CD4-positive, alpha-beta T cell treated with Interleukin-6 for 4 hours (primary cell): ENCODE results near the gene AKR1C1.
"Not testable (repeated sequence)": the region's sequence is repeated elsewhere in the genome, so short reads cannot be mapped to it uniquely, and the experiment has no call there.

Experiments
- DNase-seq: peaks from one replicate; pipeline ENCODE4 v3.0.0-alpha.2; 2020; ENCODE audit warnings: mixed read lengths

Gene AKR1C1

GRCh38 chr10:4962876-4963814, at the start of gene AKR1C1:
Gene AKR1C1 (plus strand): TSS chr10:4963415. CDS start chr10:4963445, 30 bp downstream.
- not testable (repeated sequence) for DNase-seq

DNA sequence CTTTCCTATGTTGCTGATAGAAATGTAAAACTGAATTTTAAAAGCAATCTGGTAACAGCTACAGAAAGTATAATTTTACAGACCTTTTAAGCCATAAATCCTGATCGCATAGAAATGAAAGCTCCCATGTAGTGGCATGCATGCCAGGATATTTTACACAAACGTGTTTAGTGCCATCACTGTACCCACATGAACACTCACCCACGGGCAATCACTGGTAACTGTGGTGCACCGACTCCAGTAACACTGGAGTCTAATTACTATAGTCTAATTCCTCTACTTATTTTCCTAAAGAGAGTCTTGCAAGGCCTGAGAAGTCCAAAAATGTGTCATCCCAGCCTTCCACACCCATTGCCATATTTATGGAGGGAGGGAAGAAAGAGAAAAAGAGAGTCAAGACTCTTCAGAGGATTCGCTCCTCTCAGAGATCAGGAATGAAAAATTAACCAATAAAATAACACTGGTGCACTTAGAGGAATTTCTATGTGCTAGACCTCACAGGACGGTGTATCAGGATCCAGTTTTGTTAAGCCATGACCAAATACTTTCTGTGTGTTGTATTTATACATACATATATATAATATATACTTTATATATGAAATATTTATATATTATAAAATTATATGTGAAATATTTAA, 48.9 kb upstream of the AKR1C1 start:
- no peak for DNase-seq

DNA sequence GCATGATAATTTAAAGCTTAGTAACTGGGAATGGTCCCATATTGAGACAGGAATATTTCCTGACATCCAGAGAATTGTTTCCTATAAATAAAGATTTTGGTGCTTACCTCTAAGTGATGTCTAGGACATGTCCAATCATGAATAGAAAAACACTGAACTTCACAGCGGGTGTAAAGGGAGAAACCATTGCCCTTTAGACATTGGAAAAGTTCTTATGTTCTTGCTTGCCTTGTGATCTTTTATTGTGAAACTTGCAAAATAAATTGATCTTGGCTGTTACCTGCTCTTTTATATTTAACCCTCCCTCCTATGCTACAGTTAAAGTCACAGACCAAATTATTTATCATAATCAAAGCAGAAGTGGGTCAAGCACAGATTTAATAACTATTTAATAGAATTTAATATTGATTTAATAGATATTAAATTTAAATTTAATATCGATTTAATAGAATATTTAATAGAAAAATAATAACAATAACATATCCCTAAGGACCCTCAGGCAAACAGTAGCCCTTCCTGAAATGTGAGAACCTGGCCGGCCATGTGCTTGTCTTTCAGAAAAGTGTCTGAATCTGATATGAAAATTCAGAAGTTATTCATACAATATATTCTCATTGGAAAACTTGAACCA, 47.0 kb upstream of the AKR1C1 start:
- DNase-seq, result no peak

- no peak for DNase-seq
Observed at GRCh38 chr10:4918236-4918635, 45.0 kb upstream of the AKR1C1 start.

GRCh38 chr10:4924482-4924881, 38.7 kb upstream of the AKR1C1 start:
- not testable (repeated sequence) for DNase-seq

DNA sequence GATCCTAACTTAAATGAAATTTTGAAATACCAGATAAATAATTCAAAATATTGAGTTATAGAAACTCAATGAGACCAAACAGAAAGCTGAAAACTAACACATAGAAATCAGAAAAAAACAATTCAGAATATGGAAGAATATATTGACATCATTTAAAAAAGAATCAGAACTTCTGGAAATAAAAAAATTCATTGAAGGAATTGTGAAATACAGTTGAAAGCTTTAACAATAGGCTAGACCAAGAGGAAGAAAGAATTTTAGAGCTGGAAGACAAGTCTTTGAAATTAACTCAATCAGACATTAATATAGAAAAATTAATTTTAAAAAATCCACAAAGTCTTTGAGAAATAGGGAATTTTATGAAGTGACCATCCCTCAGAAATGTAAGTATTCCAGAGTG, 36.8 kb upstream of the AKR1C1 start:
- DNase-seq, result no peak

- DNase-seq, result no peak
Observed at GRCh38 chr10:4931587-4931986, 31.6 kb upstream of the AKR1C1 start.

DNA sequence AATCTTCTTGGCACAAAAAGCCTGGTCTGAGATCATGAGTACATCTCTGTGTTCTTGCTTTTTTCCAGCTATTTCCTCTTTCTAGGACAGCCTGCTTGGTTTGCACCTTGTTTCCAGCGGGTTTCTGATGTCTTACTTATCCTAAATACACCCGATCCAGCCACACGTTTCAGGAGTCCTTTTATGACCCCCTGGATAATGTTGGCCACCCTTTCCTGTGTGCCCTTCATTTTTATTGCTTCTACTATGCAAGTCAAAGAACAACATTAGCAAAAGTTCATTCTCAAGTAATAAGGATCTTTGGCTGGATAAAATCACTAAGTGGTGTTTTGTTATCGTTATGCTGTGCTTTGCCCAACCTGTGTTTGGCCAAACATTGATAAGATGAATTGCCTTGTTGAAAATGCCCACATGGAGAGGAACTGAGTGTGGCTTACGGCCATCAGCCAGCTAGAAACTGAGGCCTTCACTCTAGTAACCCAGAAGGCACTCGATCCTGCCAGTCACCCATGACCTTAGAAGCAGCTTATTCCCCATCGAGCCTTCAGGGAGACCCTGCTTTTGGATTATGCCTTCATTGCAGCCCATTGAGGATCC, 28.7 kb upstream of the AKR1C1 start:
- DNase-seq, result no peak

GRCh38 chr10:4937346-4937745, 25.9 kb upstream of the AKR1C1 start:
- no peak for DNase-seq

- no peak for DNase-seq
Observed at GRCh38 chr10:4939224-4940072, 23.8 kb upstream of the AKR1C1 start.

- DNase-seq, result not testable (repeated sequence)
Observed at GRCh38 chr10:4940073-4940428, 23.2 kb upstream of the AKR1C1 start.

DNA sequence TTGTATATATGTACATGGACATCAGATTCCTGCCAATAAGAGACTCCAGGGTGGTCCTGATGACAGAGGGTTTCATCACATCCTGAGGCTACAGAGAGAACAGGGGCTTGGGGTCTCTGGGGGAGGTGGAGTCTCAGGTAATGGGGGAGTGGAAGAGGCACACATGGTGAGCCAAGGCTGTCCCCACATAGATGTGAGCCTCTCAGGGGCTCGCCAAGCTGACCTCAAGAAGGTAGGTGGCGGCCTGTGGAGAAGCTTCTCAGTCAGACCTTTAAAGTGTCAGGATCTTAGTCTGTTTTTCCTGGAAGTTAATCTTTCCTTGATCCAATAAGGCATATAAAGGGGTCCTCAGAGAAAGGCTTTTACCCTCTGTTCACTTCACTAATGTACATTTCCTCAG, 22.3 kb upstream of the AKR1C1 start:
- DNase-seq, result not testable (repeated sequence)

GRCh38 chr10:4941540-4942330, 21.5 kb upstream of the AKR1C1 start:
- no peak for DNase-seq

DNA sequence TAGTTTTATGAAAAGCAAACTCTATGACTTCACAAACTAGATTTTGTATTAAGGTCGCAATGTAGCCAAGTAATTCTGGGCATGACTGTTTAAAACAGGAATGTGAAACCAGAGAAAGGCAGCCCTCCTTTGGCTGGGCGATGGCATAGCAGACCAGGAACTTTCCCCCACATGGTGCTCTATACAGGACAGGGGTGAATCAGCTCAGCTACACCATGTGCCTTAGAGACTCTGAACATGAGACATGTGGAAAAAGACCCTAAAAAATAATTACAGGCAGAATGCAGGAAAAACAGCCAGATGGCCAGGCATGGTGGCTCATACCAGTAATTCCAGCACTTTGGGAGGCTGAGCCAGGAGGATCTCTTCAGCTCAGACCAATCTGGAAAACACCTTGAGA, 20.3 kb upstream of the AKR1C1 start:
- DNase-seq, result not testable (repeated sequence)

- not testable (repeated sequence) for DNase-seq
Observed at GRCh38 chr10:4943416-4943815, 19.8 kb upstream of the AKR1C1 start.

DNA sequence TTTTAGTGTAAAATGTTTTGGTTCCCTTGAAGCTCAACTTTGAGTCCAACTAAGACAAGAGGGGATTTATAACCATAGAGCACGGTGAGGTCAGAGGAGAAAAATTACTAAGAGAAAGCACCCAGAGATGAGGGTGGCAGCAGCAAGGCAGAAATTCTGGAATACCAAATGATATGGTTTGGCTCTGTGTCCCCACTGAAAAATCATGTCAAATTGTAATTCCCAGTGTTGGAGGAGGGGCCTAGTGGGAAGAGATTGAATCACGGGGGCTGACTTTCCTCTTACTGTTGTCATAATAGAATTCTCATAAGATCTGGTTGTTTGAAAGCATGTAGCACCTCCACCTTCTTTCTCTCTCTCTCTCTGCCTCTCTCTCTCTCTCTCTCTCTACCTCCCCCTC, 19.4 kb upstream of the AKR1C1 start:
- DNase-seq, result no peak

DNA sequence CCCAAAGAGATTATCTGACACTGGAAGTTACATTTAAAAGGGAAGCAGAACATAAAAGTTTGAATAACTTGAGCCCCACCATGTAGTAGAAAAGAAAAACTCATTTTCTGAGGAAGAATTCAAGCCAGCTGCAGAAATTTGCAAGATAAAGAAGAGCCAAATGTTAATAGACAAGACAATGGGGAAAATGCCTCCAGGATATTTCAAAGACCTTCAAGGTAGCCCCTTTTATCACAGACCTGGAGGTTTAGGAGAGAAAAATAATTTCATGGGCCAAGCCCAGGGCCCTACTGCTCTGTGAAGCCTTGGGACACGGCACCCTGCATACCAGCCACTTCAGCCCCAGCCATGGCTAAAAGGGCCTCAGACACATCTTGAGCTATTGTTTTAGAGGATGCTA, 18.4 kb upstream of the AKR1C1 start:
- DNase-seq, result no peak

DNA sequence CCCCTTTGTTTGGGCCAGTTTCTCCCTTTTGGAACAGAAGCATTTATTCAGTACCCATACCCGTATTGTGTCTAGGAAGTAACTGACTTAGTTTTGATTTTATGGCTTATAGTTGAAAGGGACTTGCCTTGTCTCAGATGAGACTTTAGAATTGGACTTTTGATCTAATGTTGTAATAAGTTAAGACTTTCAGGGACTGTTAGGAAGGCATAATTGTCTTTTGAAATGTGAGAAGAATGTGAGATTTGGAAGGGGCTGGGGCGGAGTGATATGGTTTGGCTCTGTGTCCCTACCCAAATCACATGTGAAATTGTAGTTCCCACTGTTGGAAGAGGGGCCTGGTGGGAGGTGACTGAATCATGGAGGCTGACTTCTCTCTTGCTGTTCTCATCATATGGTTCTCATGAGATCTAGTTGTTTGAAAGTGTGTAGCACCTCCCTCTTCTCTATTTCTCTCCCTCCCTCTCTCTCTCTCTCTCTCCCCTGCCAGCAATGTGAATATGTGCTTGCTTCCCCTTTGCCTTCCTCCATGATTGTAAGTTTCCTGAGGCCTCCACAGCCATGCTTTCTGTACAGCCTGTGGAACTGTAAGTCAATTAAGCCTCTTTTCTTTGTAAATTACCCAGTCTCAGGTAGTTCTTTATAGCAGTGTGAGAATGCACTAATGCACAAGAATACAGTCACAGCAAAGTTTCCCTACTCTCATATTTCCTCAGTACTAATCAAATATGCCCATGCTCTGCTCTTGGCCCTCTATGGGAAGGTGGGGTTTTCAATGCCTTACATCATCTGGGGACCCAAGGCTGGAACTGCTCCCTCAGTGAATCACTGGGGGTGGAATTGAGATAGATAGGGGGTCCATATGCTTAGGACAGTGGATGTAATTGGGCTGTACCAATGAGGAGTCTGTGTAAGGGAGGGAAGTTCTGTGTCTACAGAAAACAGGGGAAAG, 17.2 kb upstream of the AKR1C1 start:
- no peak for DNase-seq

- DNase-seq, result no peak
Observed at GRCh38 chr10:4947039-4947634, 16.1 kb upstream of the AKR1C1 start.
